ENCODE data around the gene P3R3URF.

DNA sequence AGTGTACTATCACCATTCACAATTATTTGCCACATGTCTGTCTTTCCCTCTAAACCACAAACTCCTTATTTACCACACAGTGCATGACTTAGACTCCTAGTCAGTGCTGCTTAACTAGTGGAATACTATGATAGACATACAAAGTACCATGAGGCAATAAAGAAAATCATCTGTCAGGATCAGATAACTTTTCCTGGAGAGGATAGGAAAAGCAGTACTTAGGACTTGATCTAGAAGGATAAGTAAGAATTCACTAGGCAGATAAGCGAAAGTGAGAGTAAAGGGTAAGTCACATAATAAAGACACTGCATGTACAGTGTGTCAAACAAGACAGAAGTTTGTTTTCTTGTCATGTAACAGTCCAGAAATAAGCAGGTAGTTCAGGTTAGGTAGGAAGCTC, 22.6 kb downstream of the P3R3URF start:
- TF ChIP-seq POLR2A (IDR thresholded peaks at IDR 0.05), result no peak
- TF ChIP-seq, protein P1, sequence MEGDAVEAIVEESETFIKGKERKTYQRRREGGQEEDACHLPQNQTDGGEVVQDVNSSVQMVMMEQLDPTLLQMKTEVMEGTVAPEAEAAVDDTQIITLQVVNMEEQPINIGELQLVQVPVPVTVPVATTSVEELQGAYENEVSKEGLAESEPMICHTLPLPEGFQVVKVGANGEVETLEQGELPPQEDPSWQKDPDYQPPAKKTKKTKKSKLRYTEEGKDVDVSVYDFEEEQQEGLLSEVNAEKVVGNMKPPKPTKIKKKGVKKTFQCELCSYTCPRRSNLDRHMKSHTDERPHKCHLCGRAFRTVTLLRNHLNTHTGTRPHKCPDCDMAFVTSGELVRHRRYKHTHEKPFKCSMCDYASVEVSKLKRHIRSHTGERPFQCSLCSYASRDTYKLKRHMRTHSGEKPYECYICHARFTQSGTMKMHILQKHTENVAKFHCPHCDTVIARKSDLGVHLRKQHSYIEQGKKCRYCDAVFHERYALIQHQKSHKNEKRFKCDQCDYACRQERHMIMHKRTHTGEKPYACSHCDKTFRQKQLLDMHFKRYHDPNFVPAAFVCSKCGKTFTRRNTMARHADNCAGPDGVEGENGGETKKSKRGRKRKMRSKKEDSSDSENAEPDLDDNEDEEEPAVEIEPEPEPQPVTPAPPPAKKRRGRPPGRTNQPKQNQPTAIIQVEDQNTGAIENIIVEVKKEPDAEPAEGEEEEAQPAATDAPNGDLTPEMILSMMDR (IDR thresholded peaks at IDR 0.05), result no peak

Measured in Peyer's patch (tissue), 4 donors.